Stimulated activated CD4-positive, alpha-beta T cell treated with anti-CD3 and anti-CD28 coated beads, Interleukin-1b, Interleukin-23, amount 100 ng/mL, for 1 hour (primary cell): ENCODE data around the gene OR8B12.

Experiments used
- DNase-seq, 2 donors: peaks; one replicate each; pipeline ENCODE4 v3.0.0-alpha.2; 2020; ENCODE audit warnings: low read depth in 2 of 2

OR8B12 gene, protein sequence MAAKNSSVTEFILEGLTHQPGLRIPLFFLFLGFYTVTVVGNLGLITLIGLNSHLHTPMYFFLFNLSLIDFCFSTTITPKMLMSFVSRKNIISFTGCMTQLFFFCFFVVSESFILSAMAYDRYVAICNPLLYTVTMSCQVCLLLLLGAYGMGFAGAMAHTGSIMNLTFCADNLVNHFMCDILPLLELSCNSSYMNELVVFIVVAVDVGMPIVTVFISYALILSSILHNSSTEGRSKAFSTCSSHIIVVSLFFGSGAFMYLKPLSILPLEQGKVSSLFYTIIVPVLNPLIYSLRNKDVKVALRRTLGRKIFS

DNA sequence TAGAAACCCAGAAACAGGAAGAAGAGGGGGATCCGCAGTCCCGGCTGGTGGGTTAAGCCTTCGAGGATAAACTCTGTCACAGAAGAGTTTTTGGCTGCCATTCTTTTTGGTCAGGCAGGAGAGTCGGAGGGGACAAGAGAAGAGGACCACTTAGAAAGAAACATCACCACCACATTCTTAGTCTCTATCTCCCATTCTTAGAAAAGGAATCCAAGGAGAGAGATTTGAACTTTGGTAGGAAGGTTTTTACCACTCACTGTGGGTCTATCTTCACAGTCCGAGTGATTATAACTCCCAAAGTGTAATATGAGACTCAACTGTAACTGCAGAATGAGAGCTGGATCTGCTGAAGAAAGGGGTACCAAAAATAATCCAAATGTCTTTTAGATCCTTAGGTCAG is at the start of gene OR8B12:
Gene OR8B12, minus strand, starts transcription at position 101 of the 400 bp plus-strand sequence. Its CDS starts 0 bp downstream, at position 101.
- no peak for DNase-seq

DNA sequence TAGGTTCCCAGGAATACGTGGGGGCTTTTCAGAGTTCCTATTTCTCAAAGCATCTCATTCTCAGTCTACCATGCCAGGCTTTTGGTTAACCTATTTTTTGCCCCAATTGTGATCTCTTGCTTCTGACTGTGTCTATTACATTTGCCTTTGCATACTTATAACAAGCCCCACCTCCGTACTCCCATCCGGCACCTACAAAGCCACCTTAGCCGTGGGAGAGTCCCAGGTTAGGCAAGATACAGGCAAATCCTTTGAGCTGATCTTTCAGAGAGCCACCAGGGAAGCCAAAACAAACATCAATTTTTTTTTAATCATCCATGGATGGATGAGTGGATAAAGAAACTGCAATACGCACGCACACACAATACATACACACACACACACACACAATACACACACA is 49.2 kb upstream of the OR8B12 start:
- no peak for DNase-seq

DNA sequence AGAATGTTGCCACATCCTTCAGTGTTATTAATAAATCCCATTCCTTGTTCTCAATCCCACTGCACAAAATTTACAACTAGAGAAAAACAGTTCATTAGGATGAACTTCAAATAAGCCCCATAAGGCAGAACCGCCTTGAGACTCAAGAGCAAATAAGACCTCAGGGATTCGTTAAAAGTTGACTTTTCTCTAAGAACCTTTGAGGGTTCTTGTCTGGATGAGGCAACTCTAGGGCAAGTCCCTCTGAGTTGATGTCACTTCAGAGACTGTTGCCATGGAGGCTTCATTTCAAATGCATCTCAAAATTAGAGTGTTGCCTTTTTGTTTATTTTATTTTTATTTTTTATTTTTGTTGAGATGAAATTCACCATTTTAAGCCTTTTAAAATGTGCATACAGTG is 48.0 kb upstream of the OR8B12 start:
- DNase-seq: no peak

DNA sequence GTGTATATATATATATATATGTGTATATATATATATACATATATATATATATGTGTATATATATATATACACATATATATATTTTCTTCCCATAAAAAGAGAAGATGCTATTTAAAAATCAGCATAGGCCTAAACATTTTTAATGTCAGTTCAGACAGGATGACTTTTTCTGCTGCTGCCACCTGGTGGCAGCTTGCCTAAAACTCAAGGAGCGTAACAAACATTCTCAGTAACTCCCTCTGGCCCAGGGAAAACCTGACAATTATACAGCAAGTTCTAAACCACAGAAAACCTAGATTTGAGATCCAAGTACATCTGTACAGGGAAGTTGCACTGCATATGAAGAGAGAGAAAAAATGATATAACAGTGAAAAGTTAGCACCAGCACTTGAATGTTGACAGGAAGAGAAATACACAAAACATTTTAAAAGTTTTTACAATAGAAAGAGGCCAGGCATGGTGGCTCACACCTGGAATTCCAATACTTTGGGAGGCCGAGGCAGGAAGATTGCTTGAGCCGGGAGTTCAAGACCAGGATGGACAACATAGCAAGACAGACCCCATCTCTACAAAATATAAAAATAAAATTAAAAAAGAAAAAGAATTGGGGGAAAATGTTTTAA is 42.9 kb upstream of the OR8B12 start:
- peak in 1 of 2 donors; percentile 21 for DNase-seq

DNA sequence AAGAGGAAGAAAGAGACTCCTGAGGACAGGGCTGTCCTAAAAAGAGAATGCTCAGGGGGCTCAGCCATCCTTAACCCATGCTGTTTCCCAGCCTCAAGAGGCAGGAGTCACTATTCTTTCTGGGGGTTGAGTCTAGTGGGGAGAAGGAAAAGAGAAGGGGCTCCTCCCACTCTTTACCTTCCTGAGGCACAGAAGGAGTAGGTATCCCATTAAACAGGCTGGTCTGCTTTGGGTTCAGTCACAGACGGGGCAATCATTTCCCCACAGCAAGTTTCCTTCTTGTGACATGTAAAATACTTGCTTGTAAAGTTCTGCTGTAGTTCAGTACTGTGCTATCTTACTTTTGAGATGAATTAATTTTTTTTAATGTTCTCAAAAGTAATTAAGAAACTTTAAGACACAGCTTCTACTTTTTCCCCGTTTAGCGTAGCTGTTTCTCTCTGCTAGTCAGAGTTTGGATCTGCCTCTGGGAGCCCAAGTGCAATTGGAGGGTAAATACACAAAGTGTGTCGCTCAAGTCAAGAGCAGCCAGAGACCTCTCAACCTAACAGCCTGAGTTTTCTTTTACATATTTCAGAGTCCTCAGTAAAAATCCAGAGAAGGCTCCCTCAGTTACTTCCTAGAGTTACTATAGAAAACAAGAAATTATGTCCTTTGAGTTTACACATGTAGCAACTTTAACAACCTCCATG is 41.4 kb upstream of the OR8B12 start:
- DNase-seq: no peak

DNA sequence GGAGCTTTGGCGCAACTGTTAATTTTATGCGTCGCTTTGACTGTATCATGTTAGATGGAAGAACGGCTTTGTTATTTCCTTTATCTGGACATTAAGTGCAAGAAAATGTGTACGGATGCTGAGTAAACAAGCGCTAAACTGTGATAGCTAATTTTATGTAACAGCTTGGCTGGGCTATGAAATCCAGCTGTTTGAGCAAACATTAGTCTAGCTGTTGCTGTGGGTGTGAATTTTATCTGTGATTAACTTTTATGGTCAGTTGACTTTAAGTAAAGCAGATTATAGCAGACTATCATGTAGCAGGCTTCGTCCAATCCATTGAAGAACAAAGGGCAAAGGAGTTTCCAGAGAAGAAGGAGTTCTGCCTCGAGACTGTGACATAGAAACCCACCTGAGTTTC is 40.3 kb upstream of the OR8B12 start:
- DNase-seq: no peak

DNA sequence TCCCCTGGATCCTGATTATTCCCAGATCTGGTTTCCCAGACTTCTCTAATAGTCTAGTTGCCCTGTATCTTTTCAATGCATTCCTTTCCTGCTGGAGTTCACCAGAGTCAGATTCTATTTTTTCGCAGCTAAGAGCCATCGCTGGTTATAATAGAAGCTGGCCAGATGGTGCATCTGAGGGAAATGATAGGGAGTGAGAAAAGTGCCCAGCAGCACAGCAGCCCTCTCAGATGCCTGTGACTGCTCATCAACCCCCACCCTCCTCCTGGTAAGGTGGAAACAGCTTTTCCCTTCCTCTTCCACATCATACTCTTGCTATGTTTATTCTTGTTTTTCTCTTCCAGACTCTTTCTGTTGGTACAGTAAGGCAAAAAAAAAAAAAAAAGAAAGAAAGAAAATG is 39.1 kb upstream of the OR8B12 start:
- DNase-seq: no peak

DNA sequence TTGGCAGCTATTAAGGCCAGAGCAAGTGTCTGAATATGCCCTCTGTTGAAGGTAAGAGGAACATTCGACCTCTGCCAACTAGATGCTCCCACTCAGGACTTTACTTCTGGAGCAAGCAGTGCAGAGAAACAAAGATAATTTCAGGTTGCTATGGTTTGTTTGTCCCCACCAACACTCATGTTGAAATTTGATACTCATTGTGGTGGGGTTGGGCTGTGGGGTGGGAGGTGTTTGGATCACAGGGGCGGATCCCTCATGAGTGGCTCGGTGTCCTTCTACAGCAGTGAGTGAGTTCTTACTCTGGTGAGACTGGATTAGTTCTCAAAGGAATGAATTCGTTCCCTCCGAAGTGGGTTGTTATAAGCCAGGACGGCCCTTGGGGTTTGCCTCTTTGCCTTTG is 38.4 kb upstream of the OR8B12 start:
- DNase-seq: no peak

DNA sequence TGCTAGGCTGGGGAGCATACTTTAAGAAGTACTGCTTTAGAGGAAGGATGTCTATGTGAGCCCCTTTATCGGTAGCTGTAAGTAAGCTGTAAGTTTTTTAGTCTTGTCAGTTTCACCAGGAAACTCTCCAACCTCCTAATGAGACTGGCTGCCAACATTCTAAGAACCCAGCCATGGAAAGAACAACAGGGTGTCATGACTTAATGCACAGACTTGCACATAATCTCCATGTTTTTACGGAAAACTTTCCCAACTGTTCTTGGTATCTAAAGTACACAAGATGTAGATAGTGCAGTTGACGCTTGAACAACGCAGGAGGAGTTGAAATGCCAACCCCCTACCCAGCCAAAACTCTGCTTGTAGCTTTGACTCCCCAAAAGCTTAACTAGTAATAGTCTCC is 35.3 kb upstream of the OR8B12 start:
- no peak for DNase-seq

DNA sequence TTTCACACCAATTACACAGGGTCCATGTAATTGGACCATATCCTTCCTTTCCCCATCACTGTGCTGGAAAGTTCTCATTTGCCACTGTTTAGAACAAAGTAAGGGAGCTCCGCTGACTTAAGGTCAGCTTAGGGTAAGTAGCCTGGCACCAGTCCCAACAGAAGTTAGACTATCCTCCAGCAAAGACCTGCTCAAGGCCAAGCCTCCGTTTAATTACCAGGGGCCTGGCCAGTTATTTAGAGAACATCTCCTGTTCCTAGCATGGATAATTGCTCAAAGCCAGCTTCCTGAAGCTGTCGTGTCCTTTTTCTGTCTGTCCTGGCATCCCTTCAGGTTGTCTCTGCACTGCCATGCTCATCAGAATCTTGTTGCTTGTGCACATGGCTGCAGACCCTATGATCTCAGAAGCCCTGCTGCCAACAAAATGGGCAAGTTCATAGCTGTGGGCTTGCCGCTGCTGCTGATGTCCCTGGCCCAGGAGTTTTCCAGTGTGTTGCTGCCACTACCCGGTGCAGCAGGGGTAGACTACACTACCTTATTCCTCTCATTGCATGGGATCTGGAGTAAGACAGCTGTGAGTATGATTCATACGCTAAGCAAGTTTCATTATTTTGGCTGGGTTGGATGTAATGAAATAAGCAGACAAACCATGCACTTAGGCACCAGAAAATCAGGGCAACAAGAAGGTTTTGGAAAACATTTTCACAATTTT is 34.4 kb upstream of the OR8B12 start:
- DNase-seq: no peak

DNA sequence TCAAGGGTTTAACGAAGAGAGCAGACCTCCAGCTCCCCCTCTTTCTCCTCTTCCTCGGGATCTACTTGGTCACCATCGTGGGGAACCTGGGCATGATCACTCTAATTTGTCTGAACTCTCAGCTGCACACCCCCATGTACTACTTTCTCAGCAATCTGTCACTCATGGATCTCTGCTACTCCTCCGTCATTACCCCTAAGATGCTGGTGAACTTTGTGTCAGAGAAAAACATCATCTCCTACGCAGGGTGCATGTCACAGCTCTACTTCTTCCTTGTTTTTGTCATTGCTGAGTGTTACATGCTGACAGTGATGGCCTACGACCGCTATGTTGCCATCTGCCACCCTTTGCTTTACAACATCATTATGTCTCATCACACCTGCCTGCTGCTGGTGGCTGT is 26.7 kb upstream of the OR8B12 start:
- DNase-seq: no peak

DNA sequence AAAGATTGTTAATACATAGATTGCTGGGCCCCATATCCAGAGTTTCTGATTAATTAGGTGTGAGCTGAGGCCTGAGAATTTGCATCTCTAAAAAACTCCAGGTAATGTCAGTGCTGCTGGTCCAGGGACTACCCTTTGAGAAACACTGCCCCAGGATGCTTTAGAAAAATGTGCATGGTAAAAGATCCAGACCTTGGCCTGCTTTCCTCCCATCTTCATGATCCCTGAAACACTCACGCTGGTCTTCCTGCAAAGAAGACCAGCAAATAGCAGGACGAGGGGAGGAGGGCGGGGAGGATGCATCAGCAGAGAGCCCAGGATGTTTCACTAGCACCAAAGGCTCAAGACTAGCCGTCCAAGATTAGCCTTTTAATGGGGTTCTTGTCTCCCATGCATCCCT is 26.2 kb upstream of the OR8B12 start, which contains the start of gene OR8A1:
Gene OR8A1, plus strand, starts transcription at position 301 of the 400 bp plus-strand sequence. CDS start 123 bp downstream, outside the sequence.
- no peak for DNase-seq

DNA sequence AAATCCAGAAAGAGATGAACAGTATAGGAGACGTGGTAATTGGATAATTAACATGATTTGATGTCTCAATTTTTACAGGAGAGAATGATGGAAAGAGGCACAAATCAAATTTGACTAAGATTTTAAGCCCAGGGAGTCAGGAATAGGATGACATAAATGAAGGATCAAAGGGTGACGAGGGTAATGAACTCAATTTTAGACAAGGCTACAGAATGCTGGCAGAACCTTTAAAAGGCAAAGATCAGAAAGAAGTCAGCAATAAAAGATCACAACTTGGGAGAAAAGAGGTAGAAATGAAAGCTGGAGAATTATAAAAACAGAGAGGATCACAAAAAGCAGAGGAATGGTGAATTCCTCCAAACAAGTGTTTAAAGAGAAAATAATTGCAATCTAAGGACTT is 13.4 kb upstream of the OR8B12 start:
- DNase-seq: no peak

DNA sequence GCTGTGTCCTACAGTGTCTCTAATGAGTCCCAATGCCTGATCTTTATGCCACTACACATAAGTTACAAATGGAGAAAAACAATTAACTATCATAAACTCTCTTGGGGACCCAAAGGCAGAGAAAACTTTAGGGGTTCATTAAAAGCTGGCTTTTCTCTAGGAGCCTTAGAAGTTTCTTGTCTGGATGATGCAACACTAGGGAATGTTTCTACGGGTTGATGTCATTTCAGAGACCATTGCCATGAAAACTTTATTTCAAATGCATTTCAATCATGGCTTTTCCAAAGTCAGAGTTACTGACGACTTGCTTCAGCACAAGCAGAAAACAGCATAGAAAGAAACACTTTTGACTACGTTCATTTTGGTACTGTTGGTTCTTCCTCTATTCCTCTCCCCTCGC is 8.5 kb upstream of the OR8B12 start:
- no peak for DNase-seq

DNA sequence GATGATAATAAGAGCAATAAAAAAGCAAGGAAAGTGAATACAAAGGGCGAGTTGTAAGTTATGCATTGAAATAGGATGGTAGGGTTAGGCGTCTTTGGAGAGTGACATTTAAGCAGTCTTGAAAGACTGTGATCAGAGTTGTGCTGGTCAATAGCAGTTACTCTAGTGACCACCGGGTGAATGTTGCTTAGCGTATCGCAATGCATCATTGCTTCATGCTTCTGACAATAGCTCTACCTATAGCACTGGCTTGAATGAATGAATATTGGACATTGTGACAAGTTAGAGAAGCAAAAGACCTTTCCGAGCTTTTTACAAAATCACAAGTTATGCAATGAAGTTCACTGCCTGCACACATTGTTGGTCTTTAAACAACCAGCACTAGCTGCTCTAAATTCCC is 7.7 kb upstream of the OR8B12 start:
- DNase-seq: no peak

DNA sequence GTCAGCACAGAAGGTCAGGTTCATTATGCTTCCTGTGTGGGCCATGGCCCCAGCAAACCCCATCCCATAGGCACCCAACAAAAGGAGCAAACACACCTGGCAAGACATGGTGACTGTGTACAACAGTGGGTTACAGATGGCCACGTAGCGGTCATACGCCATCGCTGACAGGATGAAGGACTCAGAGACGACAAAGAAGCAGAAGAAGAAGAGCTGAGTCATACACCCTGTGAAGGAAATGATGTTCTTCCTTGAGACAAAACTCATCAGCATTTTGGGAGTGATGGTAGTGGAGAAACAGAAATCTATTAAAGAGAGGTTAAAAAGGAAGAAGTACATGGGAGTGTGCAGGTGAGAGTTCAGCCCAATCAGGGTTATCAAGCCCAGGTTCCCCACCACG is 309 bp downstream of the OR8B12 start:
- no peak for DNase-seq

DNA sequence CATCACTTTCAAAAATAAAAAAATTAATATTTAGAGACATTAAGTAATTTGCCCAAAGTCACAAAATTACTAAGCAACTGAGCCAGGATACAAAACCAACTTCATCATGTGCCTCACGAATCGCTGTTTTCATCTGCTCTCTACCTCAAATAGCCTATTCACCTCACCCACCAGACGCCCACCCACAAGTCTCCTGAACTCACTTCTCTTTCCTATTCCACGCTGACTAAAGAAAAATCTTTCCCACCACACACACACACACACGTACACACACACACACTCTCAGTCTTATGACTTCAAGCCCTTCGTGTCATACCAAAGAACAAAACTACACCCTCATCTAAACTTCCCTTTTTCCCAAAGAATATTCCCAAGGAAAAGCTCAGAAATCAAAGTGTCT is 2.2 kb downstream of the OR8B12 start:
- no peak for DNase-seq

DNA sequence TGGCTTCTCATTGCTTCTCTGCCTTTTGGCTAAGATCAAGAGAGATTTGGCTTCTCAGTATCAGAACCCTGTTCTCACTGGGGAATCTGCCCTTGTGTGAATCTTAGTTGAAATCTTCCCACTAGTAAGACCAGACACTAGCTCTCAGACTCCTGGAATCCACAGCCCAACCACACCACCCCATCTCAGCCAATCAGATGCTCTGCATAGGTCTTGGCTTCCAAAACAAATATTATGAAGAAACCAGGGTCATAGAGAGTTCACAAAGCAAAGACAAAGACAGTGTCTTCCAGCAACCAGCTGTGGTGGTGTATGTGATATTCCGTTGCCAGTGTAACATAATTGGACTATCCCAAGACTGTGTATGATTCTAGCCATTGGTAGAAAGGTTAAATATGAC is 5.4 kb downstream of the OR8B12 start:
- DNase-seq: no peak

DNA sequence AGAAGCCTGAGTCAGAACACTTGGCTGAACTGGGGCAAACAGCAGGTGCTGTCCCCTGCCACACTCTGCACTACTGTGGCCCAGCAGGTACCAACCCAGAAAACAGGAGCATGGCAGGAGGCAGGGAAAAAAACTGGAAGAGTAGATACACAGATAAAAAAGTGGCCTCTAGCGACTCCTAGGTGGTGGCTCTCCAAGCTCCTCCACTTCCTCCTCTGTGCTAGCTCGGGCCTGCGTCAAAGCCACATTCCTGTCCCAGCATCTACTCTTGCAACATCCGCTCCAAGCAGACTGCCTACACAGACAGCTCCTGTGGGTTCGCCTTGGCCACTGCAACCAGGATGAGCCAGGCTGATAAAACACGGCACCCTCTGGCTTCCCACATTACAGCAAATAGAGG is 6.9 kb downstream of the OR8B12 start:
- DNase-seq: no peak

DNA sequence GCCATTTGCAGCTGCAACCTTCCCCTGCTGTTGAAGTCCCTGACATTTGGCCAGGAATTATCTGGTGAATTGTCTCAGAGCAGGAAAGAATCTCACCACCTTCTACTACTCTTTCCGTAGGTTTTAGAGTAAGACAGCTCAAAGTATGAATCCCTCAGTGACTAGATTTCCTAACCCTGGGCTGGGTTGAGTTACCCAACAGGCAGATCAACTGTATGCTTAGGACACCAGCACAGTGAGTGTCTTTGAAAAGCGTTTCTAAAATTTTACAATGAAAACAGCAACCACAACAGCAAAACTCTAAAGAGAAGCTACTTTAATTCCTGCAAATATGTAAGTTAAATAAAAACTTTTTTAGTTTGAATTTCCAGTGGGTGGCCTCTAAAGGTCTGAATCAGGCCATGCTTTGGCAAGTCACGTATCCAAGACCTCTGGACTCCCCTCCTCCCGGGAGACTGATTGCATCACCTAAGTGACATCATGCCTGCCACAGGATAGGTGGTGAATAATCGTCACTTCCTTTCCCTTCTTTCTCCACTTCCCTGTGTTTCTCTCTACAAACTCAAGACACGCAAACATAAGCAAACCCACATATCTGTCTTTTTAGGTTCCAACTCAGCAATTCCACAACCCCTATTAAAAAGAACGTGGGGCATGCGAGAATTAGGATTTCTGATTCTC is 7.8 kb downstream of the OR8B12 start:
- no peak for DNase-seq

DNA sequence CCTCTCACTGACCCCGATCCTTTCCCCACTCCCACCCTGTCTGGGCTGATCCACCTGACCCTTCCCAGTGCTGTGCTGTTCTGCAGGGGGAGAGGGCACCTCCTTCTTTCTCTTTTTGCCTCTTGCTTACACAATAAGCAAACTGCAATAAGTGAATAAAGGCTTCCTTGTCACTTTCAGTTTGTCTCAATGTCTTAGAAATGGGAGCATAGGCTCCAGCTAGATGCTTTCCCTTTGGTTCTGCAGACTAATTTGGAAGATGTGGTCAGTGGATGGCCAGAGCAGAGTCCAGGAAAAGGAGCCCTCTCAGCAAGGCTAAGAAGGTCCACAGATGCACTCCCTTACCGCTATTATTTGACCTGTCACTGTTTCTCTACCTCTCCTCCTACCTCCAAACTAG is 9.4 kb downstream of the OR8B12 start:
- DNase-seq: no peak

DNA sequence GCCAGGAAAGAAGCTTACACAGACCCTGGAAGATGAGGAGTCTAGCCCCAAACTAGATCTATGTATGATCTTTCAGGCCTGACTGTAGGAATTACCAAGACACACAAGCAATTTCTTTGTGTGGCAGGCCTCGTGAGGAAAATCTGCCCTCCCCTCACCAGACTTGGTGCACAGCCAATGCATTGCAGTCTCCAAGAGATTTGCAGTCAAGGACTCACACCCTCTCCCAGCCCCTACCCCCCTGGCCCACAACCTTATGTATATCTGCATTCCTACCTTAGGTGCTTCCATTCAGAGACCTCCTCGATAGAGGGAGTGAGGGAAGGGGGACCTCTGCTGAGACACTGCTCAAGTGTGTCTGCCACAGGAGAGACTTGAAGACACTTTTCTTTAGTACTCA is 9.8 kb downstream of the OR8B12 start:
- no peak for DNase-seq
